AG04449 (cell line): ENCODE measurements around the gene KATNIP.

Source experiments
- CTCF ChIA-PET: fragments of 350-600 bp; formaldehyde crosslinking; extraction: SDS; loops from one replicate; lab custom pipeline; 2021; ENCODE audit warnings: antibody characterized with exemption; lab: Yijun Ruan, JAX
- POLR2A ChIA-PET: fragments of 400-600, 350-600 bp; formaldehyde crosslinking; extraction: SDS; loops from one replicate; lab custom pipeline; 2020; ENCODE audit warnings: antibody characterized with exemption, inconsistent platforms; lab: Yijun Ruan, JAX
- DNase-seq: peaks from one replicate; pipeline ENCODE4 v3.0.0-alpha.2; 2010; ENCODE audit warnings: low read depth, low spot score
- H3K4me3 ChIP-seq: 2 replicates; pipeline ENCODE4 v1.5.1; 2011; ENCODE audit warnings: low read depth, mild to moderate bottlenecking, control low read depth, low read length
- TF ChIP-seq, protein P1 (sequence below): IDR thresholded peaks from one replicate; pipeline ENCODE4 v1.5.1; 2011; ENCODE audit warnings: mild to moderate bottlenecking, moderate library complexity, low read length, control low read depth, inconsistent platforms; ENCODE audit not compliant: insufficient read depth; ENCODE audit errors: missing control alignments

Gene KATNIP

DNA sequence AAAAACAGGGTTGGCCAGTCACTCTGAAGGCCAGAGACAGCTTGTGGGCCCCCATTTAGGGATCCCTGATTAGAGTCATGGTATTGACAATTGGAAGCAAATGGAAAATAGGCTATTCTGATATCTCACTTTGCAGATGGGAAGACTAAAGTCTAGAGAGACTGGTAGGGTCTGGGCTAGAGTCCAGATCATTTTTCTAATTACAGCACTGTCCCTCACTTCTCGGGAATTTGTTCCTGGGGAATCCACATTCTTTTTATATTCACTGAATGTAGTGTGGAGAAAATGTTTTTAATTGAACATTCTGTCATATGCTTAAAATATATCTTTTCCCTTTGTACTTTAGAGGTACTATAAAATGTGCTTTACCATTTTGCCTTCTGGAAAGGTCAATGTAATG lies 1.1 kb downstream of the KATNIP start:
- TF ChIP-seq, protein P1, sequence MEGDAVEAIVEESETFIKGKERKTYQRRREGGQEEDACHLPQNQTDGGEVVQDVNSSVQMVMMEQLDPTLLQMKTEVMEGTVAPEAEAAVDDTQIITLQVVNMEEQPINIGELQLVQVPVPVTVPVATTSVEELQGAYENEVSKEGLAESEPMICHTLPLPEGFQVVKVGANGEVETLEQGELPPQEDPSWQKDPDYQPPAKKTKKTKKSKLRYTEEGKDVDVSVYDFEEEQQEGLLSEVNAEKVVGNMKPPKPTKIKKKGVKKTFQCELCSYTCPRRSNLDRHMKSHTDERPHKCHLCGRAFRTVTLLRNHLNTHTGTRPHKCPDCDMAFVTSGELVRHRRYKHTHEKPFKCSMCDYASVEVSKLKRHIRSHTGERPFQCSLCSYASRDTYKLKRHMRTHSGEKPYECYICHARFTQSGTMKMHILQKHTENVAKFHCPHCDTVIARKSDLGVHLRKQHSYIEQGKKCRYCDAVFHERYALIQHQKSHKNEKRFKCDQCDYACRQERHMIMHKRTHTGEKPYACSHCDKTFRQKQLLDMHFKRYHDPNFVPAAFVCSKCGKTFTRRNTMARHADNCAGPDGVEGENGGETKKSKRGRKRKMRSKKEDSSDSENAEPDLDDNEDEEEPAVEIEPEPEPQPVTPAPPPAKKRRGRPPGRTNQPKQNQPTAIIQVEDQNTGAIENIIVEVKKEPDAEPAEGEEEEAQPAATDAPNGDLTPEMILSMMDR: no peak
- ChIA-PET CTCF (interaction anchor here (0.6 to 2.6 kb wide), 6 partner anchors 8 to 272 kb away, joined by 3 to 9 read pairs (median 4); no protein-coding TSS in a partner anchor), POLR2A (interaction anchor here (1.2 kb wide), 1 partner anchor 19 kb away, joined by 3 read pairs; no protein-coding TSS in a partner anchor)
- no peak for DNase-seq
- peak overlapping the region; percentile 77 for H3K4me3 ChIP-seq

DNA sequence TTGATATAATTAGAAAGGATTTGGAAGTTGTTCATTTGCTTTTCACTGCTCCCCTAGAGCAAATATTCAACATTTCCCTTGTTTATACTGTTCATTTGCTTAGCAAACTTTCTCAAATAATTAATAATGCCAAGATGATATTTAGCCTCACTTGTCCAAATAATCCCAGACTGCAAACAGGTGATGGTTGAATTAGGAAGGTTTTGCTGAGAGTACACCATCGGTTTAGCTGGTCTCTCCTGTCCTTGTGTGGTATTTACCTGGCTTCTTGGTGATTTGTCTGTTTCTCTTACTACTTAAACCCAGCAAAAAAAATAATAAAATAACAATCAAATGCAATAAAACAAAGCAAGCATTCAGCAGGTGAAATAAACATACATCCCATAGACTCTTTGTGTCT lies 6.5 kb downstream of the KATNIP start:
- no peak overlapping the region for H3K4me3 ChIP-seq
- POLR2A ChIA-PET: no interaction called here
- CTCF ChIA-PET: no interaction called here
- no peak for DNase-seq
- TF ChIP-seq, protein P1: no peak

DNA sequence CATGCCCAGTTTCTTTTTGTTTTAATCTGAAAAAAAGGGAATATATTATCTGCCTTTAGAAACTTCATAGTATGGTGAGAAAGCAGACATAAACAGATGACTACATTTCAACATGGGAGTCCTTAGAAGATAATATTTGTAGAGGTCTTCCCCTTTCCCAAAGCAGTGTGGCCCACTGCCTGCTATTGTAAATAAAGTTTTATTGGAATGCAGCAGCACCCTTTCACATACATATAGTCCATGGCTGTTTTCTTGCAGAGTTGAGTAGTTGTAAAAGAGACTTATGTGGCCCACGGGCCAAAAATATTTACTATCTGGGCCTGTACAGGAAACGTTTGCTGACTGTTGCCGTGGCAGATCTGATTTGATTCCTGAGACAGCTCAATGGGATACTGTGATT lies 8.5 kb downstream of the KATNIP start:
- TF ChIP-seq, protein P1: no peak
- ChIA-PET CTCF (interaction anchor here (1.1 kb wide), 1 partner anchor 8 kb away, joined by 5 read pairs; the partner anchor contains the start of gene KATNIP), POLR2A (no interaction called here)
- H3K4me3 ChIP-seq: no peak overlapping the region
- no peak for DNase-seq

DNA sequence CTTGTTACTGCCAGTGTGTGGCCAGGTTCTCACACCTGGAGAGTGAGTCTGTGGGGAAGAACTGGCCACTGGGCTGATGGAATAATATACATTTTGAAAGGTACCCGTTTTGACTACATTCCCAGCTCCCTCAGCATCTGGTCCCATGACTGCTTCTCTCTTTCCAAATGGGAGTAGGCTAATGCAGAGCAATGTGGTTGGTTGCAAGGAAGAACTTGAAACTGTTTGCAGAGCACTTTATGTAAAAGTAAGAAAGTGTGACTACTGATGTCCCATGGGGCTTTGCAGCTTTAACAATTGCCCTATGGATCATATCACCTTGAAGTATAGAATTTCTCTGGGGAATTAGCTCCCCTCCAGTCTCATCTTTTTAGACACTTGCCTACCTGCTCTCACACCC lies 9.0 kb downstream of the KATNIP start:
- POLR2A ChIA-PET: no interaction called here
- CTCF ChIA-PET: interaction anchor here (1.1 kb wide), 1 partner anchor 9 kb away, joined by 5 read pairs; the partner anchor contains the start of gene KATNIP
- no peak for DNase-seq
- H3K4me3 ChIP-seq: no peak overlapping the region
- TF ChIP-seq, protein P1: no peak

DNA sequence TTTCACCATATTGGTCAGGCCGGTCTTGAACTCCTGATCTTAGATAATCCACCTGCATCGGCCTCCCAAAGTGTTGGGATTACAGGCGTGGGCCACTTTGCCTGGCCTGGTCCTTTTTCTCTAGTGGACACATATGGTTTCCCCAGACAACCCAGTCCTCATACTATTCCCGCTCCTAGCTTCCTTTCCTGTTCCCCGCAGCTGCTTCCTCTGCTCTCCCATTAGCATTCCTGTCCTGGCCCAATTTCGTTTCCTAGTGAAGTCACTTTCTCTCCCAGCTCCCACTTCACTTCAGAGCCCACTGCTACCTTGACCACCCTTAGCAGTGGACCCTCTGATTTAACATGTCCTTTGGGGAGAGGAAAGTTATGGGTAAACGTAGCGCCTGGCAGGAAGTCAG lies 11.3 kb downstream of the KATNIP start:
- no peak for DNase-seq
- TF ChIP-seq, protein P1: no peak
- CTCF ChIA-PET: no interaction called here
- H3K4me3 ChIP-seq: no peak overlapping the region
- POLR2A ChIA-PET: no interaction called here

DNA sequence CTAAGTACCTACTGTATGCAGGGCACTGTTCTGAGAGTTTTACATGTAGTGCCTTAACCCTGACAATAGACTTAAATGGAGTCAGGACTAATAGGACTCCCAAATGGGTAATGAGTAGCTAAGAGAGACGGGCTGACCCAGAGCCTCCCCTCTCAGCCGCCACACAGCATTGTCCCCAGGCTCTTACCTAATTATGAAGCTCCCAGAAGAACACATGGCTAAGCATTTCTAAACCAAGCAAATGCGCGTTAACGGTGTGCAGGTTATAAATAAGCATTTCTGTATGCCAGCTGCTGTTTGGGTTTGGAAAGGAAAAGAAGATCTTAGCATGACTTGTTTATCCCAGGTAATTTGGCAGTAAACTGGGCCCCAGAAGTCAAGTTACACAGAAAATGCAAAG lies 14.3 kb downstream of the KATNIP start:
- no peak for DNase-seq
- TF ChIP-seq, protein P1: no peak
- H3K4me3 ChIP-seq: no peak overlapping the region
- POLR2A ChIA-PET: no interaction called here
- CTCF ChIA-PET: interaction anchor here (0.9 kb wide), 1 partner anchor 13 kb away, joined by 3 read pairs; no protein-coding TSS in a partner anchor
